NCI-H526 treated with DMSO at 0.1 percent for 48 hours (cell line): ENCODE measurements around the gene ST14.

Experiments
- DNase-seq: peaks from one replicate; lab custom pipeline; 2025; lab: John Stamatoyannopoulos, UW

The ST14 gene

GRCh38 chr11:130136107-130136506 lies 23.5 kb upstream of the ST14 start:
- no peak for DNase-seq

DNA sequence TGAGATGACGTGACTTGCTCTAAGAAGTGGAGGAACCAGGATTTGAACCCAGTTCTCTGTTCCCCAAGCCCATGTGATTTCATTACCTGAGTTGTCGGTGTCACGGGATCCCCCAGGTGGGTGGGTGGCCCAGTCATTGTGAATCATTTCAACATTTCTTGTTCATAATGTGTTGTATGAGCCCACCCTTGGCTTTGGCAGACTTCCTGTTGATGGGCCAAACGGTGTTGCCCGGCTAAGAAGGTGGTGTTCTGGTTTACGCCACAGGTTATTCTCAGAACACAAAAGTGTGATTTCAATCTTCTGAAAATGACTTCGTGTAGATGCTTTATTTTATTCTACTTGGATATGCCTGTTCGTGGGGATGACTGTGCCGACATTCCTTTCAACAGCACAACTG lies 21.6 kb upstream of the ST14 start:
- DNase-seq: no peak

- DNase-seq: no peak
These were observed 20.2 kb upstream of the ST14 start for GRCh38 chr11:130139401-130139800.

DNA sequence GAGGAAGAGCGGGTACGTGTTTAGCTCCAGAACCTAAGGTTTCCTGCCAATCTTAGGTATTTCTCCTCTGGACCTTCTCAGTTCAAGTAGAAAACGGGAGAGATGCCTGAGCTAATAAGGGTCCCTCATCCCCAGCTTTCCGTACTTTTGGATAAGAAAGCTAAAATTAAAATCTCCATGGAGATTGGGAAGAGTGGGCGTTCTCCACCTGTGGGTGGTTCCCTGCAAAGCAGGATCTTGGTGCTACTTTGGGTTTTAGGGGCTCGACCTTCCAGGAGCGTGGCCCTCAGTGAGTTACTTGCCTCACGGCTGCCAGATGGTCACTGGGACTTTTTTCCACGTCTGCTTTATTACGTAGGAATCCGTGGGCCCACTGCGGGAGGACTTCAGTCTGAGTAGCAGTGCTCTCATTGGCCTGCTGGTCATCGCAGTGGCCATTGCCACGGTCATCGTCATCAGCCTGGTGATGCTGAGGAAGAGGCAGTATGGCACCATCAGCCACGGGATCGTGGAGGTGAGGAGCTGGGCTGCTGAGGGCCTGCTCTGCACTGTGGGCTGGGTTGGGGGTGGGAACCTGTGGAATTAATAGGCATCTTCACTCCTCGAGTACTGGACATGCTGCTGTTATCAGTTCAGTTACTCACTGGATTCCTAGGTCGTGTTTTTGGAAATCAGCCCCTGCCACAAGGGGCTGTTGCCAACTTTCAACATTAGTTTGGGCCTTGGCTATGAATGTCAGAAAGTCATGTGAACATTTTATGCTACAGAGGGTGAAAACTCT lies 17.8 kb upstream of the ST14 start:
- DNase-seq: no peak

- DNase-seq: no peak
These were observed 15.4 kb upstream of the ST14 start for GRCh38 chr11:130144141-130144540.

- DNase-seq: no peak
These were observed 14.7 kb upstream of the ST14 start for GRCh38 chr11:130144861-130145281.

GRCh38 chr11:130145311-130145812 lies 14.2 kb upstream of the ST14 start:
- DNase-seq: no peak

- DNase-seq: peak; percentile 38
These were observed 13.4 kb upstream of the ST14 start for GRCh38 chr11:130145975-130146776.

GRCh38 chr11:130146796-130147195 lies 12.8 kb upstream of the ST14 start:
- no peak for DNase-seq

DNA sequence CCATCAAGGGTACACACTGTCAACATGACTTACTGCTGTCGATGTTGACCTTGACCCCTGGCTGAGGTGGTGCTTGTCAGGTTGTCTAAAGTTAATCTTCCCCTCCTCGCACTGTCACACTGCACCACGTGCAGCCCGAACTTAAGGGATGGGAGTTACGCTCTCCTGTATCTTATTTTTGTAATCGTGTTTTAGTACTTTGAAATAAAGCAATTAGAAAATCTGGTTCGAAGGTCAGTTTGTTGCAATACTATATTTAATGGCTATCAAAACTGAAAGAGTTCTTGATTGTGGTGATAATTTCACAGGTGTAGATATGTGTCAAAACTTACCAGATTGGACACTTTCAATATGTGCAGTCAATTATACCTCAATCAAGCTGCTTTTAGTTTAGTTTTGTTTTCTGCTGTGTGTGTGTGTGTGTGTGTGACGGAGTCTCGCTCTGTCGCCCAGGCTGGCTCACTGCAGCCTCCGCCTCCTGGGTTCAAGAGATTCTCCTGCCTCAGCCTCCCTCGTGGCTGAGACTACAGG lies 10.7 kb upstream of the ST14 start:
- DNase-seq: no peak

GRCh38 chr11:130150790-130151189 lies 8.8 kb upstream of the ST14 start:
- DNase-seq: no peak

DNA sequence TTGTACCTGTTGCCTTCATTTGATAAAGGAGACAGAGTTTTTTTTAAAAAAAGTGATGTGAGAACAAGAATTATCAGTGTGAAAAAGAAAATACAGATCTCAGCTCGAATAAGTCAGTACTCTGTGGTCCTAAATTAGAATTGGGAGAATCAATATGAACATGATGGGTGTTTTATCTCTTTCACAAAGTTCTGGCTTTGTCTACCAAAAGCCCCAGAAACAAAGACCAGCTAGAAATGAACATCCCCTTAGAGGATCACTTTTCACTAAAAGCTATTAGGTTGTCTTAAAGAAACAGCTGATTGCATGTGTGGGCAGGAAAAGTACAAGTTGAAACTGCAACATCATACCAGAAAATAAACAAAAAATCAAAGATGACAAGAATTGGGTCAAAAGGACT lies 8.4 kb upstream of the ST14 start:
- DNase-seq: no peak

GRCh38 chr11:130156108-130157022 lies 3.2 kb upstream of the ST14 start:
- DNase-seq: no peak

GRCh38 chr11:130157101-130157500 lies 2.5 kb upstream of the ST14 start:
- DNase-seq: no peak

DNA sequence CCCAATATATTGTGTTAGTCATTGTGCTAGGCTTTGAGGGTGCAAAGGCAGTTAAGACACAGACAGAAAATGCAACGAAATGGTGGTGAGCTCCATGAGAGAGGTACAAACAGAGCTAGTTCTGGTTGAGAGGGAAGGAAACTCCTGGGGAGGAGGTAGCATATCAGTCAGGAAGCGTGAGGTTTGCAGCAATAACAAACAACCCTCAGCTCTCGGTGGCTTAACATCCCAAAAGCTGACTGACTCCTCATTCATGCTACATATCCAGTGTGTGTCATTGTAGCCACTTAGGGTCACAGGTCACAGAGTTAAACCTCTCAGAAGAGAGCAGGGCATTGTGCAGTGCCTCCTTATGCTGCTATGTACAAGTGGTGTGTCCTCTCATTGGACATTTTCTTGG lies 1.7 kb upstream of the ST14 start:
- DNase-seq: no peak

- no peak for DNase-seq
These were observed 443 bp upstream of the ST14 start for GRCh38 chr11:130159139-130159538.

DNA sequence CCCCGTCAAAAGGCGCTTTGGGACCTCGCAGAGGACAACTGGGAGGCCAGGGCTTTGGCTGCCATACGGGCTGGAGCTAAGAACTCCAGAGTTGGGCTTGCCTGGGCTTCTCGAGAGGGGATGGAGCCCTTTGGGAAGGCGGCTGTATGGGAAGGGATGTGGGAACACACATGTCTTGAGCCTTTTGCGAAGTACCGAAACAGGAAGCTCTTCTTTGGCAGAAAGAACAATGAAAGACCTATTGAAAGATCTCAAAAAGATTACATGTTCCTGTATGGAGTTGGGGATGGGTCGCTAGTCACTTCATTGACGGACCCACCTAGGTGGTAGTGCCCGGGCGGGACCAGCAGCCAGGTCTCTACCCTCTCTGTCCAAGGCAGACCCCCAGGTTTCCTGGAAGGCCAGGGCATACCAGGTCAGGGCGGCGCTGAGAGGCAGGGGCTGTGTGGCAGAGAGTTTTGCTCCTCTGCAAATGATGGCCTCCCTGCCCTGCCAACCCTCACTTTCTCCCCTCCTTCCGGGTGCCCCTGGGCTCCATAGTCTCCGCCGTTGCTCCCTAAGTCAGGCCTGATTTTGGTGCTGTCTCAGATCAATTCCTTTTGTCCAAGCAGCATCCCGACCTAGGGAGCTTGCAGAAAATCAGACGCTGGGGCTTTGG lies 1.0 kb downstream of the ST14 start:
- peak; percentile 59 for DNase-seq

GRCh38 chr11:130161441-130162145 lies 2.0 kb downstream of the ST14 start:
- DNase-seq: no peak

GRCh38 chr11:130162733-130163132 lies 3.2 kb downstream of the ST14 start:
- DNase-seq: no peak

DNA sequence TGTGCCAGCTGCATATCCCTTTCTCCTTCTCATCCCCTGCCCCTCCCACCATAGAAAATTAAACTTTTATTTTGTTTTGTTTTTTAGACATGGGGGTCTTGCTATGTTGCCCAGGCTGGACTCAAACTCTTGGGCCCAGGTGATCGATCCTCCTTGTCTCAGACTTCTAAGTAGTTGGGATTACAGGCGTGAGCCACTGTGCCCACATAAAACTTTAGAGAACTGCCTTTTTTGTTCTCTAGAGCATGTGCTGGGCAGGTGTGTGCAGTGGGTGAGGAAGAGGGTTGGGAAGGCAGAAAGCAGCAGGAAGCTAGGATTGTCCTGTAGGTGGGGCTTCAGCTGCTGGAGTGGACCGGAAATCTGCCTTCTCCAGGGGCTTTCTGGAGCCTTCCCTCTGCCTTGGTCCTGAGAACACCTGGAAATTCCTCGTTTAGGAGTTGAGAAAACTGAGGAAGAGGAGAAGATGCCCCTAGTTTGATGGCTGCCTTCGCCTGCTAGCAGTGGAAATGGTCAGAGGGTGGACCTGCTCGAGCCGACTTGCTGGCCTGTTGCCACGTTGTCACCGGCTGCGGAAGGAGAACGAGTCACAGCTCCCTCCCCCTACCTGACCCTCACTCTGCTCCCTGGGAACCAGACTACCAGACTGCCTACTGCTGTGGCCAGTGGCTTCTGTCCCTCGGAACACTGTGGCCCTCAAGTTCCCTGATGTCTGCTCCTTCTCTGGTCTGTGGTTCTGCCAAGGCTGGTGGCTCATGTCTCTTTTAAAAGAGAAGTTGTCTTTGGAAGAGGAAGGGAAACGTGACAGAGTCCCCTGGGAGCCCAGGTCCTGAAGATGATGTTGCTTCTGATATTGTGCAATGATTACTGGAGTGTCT lies 4.0 kb downstream of the ST14 start:
- no peak for DNase-seq
